Activated gamma-delta T cell treated with anti-CD3 and anti-CD28 coated beads, Interleukin-2, amount 50 U/mL, for 16 hours (primary cell): ENCODE results near the gene HMOX1.

ENCODE experiments used
- DNase-seq: peaks from one replicate; pipeline ENCODE4 v3.0.0-alpha.2; 2020; ENCODE audit warnings: low read depth

The HMOX1 gene

GRCh38 chr22:35406443-35406842, 25.5 kb downstream of the HMOX1 start:
- no peak for DNase-seq

- no peak for DNase-seq
Measured at GRCh38 chr22:35407362-35407761, 26.5 kb downstream of the HMOX1 start.

GRCh38 chr22:35409783-35410662, 29.1 kb downstream of the HMOX1 start:
- DNase-seq = no peak

GRCh38 chr22:35410663-35411034, 29.8 kb downstream of the HMOX1 start:
- DNase-seq = no peak

GRCh38 chr22:35411102-35411501, 30.2 kb downstream of the HMOX1 start:
- no peak for DNase-seq

- no peak for DNase-seq
Measured at GRCh38 chr22:35413624-35414023, 32.7 kb downstream of the HMOX1 start.

- DNase-seq = no peak
Measured at GRCh38 chr22:35417606-35418005, 36.7 kb downstream of the HMOX1 start.

GRCh38 chr22:35418088-35418487, 37.2 kb downstream of the HMOX1 start:
- no peak for DNase-seq

GRCh38 chr22:35418731-35419130, 37.8 kb downstream of the HMOX1 start:
- no peak for DNase-seq

GRCh38 chr22:35419756-35420155, 38.9 kb downstream of the HMOX1 start:
- DNase-seq = no peak

- DNase-seq = no peak
Measured at GRCh38 chr22:35421121-35421520, 40.2 kb downstream of the HMOX1 start.

- no peak for DNase-seq
Measured at GRCh38 chr22:35422145-35422544, 41.2 kb downstream of the HMOX1 start.

- no peak for DNase-seq
Measured at GRCh38 chr22:35422936-35423335, 42.0 kb downstream of the HMOX1 start.

GRCh38 chr22:35424081-35424480, 43.2 kb downstream of the HMOX1 start:
- DNase-seq = no peak

GRCh38 chr22:35424761-35425160, 43.9 kb downstream of the HMOX1 start:
- no peak for DNase-seq

GRCh38 chr22:35425546-35425945, 44.6 kb downstream of the HMOX1 start:
- no peak for DNase-seq

- no peak for DNase-seq
Measured at GRCh38 chr22:35425971-35426800, 45.3 kb downstream of the HMOX1 start.

GRCh38 chr22:35426801-35427140, 45.9 kb downstream of the HMOX1 start:
- no peak for DNase-seq

GRCh38 chr22:35430897-35431322, 50.0 kb downstream of the HMOX1 start:
- peak; percentile 51 for DNase-seq

GRCh38 chr22:35431483-35432227, 50.8 kb downstream of the HMOX1 start:
- DNase-seq = no peak

GRCh38 chr22:35432228-35432905, 51.5 kb downstream of the HMOX1 start:
- DNase-seq = no peak
